ENCODE results near the gene NDRG3. TPM values are rescaled to one million over a fixed set of nuclear protein-coding genes. Genes with fewer than 3 reads are reported as not detected.

Gene NDRG3
- total and polyA plus RNA-seq, 4 donors = 3.1 to 6.3 (median 4.5) TPM

DNA sequence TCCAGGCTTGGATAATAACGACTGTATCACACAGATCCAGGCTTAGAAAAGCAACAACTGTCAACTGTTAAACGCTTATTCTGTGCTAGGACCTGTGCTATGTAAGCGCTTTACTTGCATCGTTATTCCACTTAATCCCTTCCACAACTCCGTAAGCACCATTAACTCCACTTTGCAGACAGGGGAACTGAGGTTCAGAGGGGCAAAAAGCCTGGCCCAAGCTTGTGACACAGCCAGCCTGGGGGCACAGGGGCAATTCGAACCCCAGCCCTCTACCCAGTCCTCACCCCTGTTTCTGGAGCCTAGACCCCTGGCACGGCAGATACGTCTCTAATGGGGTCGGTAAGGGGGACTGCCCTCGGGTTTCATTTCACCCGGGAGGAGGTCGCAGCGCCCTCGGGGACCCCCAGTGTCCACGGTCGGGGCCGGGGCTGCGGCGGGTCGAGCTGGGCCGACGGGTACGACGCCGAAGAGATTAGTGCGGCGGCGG is 27.3 kb upstream of the NDRG3 start:
- no peaks in the 10 kb centered on the region for H3K27me3 ChIP-seq (ENCODE audit: control insufficient read depth in 4 of 4, insufficient read depth in 4 of 4, low read length in 3 of 4)
- H3K4me3 ChIP-seq (ENCODE audit: low read depth in 1 of 3, low read length in 3 of 3) = peak overlapping the region; percentile 75 to 93 (median 77)
- no peak for DNase-seq (ENCODE audit: low spot score)
- peaks cover 0 to 2% (median 1%) of the 10 kb centered on the region in 4 donors for H3K36me3 ChIP-seq (ENCODE audit: control insufficient read depth in 4 of 4, insufficient read depth in 3 of 4, low read depth in 1 of 4, low read length in 3 of 4)
- H3K9me3 ChIP-seq (ENCODE audit: control insufficient read depth in 4 of 4, low read length in 3 of 4) = no peaks in the 10 kb centered on the region
- H3K4me1 ChIP-seq (ENCODE audit: control insufficient read depth in 4 of 4, insufficient read depth in 4 of 4, low read length in 3 of 4) = peaks cover 0 to 16% (median 12%) of the 10 kb centered on the region in 4 donors
- H3K9ac ChIP-seq (ENCODE audit: low read depth in 1 of 2, low read length in 2 of 2) = peak overlapping the region; percentile 2 to 64
- TF ChIP-seq, protein P1, sequence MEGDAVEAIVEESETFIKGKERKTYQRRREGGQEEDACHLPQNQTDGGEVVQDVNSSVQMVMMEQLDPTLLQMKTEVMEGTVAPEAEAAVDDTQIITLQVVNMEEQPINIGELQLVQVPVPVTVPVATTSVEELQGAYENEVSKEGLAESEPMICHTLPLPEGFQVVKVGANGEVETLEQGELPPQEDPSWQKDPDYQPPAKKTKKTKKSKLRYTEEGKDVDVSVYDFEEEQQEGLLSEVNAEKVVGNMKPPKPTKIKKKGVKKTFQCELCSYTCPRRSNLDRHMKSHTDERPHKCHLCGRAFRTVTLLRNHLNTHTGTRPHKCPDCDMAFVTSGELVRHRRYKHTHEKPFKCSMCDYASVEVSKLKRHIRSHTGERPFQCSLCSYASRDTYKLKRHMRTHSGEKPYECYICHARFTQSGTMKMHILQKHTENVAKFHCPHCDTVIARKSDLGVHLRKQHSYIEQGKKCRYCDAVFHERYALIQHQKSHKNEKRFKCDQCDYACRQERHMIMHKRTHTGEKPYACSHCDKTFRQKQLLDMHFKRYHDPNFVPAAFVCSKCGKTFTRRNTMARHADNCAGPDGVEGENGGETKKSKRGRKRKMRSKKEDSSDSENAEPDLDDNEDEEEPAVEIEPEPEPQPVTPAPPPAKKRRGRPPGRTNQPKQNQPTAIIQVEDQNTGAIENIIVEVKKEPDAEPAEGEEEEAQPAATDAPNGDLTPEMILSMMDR (IDR thresholded peaks at IDR 0.05; ENCODE audit: low read depth, low read length, missing input control) = no peak
- TF ChIP-seq RAD21 (IDR thresholded peaks at IDR 0.05) (no peak), GABPA (IDR thresholded peaks at IDR 0.05 in 1 of 2, conservative IDR thresholded peaks at IDR 0.05 in 1 of 2) (no peak), HNF4A (conservative IDR thresholded peaks at IDR 0.05) (no peak), TAF1 (conservative IDR thresholded peaks at IDR 0.05) (no peak), YY1 (IDR thresholded peaks at IDR 0.05) (no peak), SP1 (IDR thresholded peaks at IDR 0.05) (no peak), NR2F2 (IDR thresholded peaks at IDR 0.05) (no peak), RXRA (IDR thresholded peaks at IDR 0.05) (no peak), EGR1 (IDR thresholded peaks at IDR 0.05; ENCODE audit: low read depth in 2 of 2) (no peak), FOXA2 (IDR thresholded peaks at IDR 0.05) (no peak), HNF4G (IDR thresholded peaks at IDR 0.05) (no peak), FOXA1 (IDR thresholded peaks at IDR 0.05) (no peak), JUND (IDR thresholded peaks at IDR 0.05) (no peak)
- TF ChIP-seq, protein P2, sequence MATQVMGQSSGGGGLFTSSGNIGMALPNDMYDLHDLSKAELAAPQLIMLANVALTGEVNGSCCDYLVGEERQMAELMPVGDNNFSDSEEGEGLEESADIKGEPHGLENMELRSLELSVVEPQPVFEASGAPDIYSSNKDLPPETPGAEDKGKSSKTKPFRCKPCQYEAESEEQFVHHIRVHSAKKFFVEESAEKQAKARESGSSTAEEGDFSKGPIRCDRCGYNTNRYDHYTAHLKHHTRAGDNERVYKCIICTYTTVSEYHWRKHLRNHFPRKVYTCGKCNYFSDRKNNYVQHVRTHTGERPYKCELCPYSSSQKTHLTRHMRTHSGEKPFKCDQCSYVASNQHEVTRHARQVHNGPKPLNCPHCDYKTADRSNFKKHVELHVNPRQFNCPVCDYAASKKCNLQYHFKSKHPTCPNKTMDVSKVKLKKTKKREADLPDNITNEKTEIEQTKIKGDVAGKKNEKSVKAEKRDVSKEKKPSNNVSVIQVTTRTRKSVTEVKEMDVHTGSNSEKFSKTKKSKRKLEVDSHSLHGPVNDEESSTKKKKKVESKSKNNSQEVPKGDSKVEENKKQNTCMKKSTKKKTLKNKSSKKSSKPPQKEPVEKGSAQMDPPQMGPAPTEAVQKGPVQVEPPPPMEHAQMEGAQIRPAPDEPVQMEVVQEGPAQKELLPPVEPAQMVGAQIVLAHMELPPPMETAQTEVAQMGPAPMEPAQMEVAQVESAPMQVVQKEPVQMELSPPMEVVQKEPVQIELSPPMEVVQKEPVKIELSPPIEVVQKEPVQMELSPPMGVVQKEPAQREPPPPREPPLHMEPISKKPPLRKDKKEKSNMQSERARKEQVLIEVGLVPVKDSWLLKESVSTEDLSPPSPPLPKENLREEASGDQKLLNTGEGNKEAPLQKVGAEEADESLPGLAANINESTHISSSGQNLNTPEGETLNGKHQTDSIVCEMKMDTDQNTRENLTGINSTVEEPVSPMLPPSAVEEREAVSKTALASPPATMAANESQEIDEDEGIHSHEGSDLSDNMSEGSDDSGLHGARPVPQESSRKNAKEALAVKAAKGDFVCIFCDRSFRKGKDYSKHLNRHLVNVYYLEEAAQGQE (IDR thresholded peaks at IDR 0.05) = no peak
- TF ChIP-seq, protein P3, sequence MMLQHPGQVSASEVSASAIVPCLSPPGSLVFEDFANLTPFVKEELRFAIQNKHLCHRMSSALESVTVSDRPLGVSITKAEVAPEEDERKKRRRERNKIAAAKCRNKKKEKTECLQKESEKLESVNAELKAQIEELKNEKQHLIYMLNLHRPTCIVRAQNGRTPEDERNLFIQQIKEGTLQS (IDR thresholded peaks at IDR 0.05) = no peak
- TF ChIP-seq, protein P4, sequence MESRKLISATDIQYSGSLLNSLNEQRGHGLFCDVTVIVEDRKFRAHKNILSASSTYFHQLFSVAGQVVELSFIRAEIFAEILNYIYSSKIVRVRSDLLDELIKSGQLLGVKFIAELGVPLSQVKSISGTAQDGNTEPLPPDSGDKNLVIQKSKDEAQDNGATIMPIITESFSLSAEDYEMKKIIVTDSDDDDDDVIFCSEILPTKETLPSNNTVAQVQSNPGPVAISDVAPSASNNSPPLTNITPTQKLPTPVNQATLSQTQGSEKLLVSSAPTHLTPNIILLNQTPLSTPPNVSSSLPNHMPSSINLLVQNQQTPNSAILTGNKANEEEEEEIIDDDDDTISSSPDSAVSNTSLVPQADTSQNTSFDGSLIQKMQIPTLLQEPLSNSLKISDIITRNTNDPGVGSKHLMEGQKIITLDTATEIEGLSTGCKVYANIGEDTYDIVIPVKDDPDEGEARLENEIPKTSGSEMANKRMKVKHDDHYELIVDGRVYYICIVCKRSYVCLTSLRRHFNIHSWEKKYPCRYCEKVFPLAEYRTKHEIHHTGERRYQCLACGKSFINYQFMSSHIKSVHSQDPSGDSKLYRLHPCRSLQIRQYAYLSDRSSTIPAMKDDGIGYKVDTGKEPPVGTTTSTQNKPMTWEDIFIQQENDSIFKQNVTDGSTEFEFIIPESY (IDR thresholded peaks at IDR 0.05) = no peak
- WGBS = 2% methylated on average over 28 of the region's 28 CpGs
- peak overlapping the region; percentile 89 to 95 for H3K27ac ChIP-seq (ENCODE audit: low read depth in 1 of 2, low read length in 2 of 2)

Data from liver (tissue), 9 donors.